ENCODE data around the gene CYP4A11. TPM values are rescaled to one million over a fixed set of nuclear protein-coding genes. Genes with fewer than 3 reads are reported as not detected.
"Not testable (repeated sequence)": the region's sequence is repeated elsewhere in the genome, so short reads cannot be mapped to it uniquely, and the experiment has no call there.

The CYP4A11 gene, protein sequence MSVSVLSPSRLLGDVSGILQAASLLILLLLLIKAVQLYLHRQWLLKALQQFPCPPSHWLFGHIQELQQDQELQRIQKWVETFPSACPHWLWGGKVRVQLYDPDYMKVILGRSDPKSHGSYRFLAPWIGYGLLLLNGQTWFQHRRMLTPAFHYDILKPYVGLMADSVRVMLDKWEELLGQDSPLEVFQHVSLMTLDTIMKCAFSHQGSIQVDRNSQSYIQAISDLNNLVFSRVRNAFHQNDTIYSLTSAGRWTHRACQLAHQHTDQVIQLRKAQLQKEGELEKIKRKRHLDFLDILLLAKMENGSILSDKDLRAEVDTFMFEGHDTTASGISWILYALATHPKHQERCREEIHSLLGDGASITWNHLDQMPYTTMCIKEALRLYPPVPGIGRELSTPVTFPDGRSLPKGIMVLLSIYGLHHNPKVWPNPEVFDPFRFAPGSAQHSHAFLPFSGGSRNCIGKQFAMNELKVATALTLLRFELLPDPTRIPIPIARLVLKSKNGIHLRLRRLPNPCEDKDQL
- not detected for total RNA-seq
- long read RNA-seq = 0 reads

- ATAC-seq (ENCODE audit: poor library complexity) (no peak), DNase-seq (no peak)
- intact Hi-C loops (cut with DNase I) = no loop called here
Measured at GRCh38 chr1:46941135-46941694, at the start of gene CYP4A11. Gene CYP4A11, minus strand, starts transcription at chr1:46941476. Its CDS starts 43 bp downstream, at chr1:46941433.

- intact Hi-C loops (cut with DNase I); DNase-seq; ATAC-seq (ENCODE audit: poor library complexity): not testable (repeated sequence)
Measured at GRCh38 chr1:46990541-46990940, 49.3 kb upstream of the CYP4A11 start.

DNA sequence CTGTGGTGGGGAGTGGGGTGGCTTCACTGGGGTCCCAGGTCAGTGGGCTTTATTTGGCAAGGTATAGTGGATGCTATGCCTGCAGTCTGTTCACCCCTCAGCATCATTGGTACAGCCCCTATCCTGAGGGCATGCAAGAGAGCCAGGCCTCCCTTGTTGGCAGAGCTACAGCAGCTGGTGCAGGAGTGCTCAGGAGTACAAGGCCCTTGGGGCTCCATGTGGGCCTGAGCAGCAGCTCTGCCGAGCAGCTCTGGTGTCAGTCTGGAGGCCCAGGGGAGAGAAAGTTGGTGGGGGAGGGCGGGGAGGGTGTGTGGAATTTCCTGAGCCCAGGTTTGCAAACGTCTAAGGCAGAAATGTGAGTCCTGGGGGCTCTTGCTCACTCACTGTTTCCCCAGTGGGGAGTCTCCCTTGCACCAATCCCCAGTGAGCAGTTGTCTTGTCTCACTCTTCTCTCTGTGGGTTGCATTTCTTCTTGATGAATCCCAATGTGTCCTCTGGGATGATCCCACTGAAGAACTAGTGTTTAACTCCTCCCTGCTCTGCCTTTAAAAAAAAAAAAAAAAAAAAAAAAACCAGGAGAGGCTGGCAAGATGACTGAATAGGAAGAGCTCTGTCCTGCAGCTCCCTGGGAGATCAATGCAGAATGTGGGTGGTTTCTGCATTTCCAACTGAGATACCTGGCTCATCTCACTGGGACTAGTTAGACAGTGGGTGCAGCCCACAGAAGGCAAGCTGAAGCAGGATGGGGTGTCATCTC, 42.7 kb upstream of the CYP4A11 start:
- intact Hi-C loops (cut with DNase I) = no loop called here
- no peak for ATAC-seq (ENCODE audit: poor library complexity)
- DNase-seq = no peak

DNA sequence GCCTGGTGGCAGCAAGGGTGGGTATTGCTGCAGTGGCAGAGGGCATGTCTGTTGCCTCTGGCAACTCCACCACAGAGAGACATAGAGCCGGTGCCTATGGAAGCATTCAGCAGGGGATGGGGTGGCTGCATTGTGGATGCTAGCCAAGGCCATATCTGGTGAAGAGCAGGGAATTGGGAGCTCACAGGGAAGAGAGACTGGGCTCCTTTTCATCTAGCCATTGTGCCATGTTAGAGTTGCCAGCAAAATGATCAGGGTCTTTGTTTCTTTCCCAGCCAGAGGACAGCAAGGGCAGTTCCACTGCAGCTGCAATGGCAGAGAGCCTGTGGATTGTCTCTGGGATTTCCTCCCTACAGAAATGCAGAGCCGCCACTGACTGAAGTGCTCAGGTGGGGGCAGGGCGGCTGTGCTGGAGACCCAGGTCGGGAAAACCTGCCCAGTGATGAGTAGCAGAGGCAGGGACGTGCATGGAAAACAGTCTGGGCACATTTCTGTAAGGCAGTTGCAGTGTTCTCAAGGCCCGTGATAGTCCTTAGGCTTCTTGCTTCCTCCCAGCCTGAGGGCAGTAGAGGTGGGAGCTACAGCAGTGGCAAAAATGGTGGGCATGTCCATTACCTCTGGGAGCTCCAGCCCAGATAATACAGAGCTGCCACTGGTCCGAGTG, 42.0 kb upstream of the CYP4A11 start:
- intact Hi-C loops (cut with DNase I) = no loop called here
- no peak for ATAC-seq (ENCODE audit: poor library complexity)
- DNase-seq = no peak

GRCh38 chr1:46969014-46969619, 27.8 kb upstream of the CYP4A11 start:
- ATAC-seq (ENCODE audit: poor library complexity) (no peak), DNase-seq (no peak)
- intact Hi-C loops (cut with DNase I) = no loop called here

- ATAC-seq (ENCODE audit: poor library complexity); DNase-seq; intact Hi-C loops (cut with DNase I): not testable (repeated sequence)
Measured at GRCh38 chr1:46962272-46962671, 21.0 kb upstream of the CYP4A11 start.

DNA sequence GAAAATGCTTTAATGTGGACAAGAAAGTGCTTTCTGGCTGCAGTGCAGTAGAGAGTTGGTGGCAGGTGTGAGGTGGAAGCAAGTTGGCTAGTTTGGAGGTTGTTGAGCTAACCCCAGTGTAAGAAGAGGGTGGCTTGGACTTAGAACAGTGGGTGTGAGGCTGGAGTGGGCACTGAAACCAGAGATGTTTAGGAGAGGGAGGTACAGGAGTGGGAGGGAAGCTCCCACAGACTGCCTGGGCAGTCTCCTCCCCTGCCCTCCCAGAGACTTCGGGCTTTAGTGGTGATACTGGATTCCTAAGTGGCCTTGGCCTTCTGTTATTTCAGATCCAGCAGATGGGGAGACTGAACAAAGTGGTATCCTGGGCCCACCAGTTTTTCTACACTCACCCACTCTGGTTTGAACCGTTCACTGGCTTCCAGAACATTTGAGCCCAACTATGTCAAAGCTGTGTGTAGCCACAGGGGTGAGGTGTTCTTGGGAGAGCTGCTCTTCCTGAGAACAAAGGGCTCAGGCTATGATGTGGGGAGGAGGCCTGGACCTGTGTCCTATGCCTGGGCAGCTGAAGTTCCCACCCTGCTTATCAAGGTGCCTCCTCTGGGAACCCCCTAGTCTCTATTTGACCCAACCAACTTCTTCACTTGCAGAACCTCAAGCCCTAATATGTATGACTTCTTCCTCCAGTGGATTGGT, 19.9 kb upstream of the CYP4A11 start:
- intact Hi-C loops (cut with DNase I) = no loop called here
- ATAC-seq (ENCODE audit: poor library complexity) (no peak), DNase-seq (no peak)

DNA sequence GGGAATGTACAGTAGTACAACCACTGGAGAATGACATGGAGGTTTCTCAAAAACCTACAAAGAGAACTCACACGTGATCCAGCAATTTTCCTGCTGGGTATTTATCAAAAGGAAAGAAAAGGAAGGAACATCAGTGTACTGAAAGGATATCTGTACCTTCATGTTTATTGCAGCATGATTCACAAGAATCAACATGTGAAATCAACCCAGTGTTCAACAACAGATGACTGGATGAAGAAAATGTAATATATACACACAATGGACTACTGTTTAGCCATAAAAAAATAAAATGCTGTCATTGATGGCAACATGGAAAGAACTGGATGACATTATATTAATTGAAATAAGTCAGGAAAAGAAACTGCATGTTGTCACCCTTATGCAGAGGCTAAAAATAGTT, 19.0 kb upstream of the CYP4A11 start:
- intact Hi-C loops (cut with DNase I) = no loop called here
- no peak for ATAC-seq (ENCODE audit: poor library complexity)
- no peak for DNase-seq

- intact Hi-C loops (cut with DNase I); ATAC-seq (ENCODE audit: poor library complexity); DNase-seq: not testable (repeated sequence)
Measured at GRCh38 chr1:46955116-46955515, 13.8 kb upstream of the CYP4A11 start.

DNA sequence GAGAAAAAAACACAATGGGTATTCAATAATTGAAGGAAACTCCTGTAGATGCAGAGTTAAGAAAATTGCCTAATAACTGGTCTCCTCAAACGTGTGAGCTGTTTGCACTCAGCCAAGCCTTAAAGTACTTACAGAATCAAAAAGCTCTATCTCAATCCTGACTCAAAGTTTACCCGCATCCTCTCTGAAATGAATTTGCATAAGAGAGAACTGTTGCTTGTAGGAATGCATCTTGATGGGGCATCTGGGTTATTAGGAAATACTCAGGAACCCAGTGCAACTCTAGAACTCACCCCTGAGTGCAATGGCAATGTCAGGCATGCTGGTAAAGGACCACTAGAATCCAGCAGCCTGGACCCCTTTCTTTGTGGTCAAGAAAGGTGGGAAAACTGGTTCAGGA, 12.6 kb upstream of the CYP4A11 start:
- DNase-seq; ATAC-seq (ENCODE audit: poor library complexity); intact Hi-C loops (cut with DNase I): not testable (repeated sequence)

DNA sequence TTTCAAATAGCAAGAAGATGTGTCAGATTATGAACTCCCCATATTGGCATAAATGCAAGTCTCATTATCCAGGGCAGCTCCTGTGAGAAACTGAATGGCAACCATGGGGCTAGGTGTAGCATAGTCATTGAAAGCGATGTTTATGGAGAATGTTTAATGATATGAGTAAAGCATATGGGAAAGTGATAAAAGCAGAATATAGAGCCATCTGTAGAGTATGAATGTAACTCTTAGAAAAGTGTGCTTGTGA, 8.1 kb upstream of the CYP4A11 start:
- intact Hi-C loops (cut with DNase I); DNase-seq; ATAC-seq (ENCODE audit: poor library complexity): not testable (repeated sequence)

- ATAC-seq (ENCODE audit: poor library complexity) = no peak
- intact Hi-C loops (cut with DNase I) = no loop called here
- no peak for DNase-seq
Measured at GRCh38 chr1:46948629-46949416, 7.5 kb upstream of the CYP4A11 start.

- DNase-seq; ATAC-seq (ENCODE audit: poor library complexity); intact Hi-C loops (cut with DNase I): not testable (repeated sequence)
Measured at GRCh38 chr1:46947706-46948105, 6.4 kb upstream of the CYP4A11 start.

DNA sequence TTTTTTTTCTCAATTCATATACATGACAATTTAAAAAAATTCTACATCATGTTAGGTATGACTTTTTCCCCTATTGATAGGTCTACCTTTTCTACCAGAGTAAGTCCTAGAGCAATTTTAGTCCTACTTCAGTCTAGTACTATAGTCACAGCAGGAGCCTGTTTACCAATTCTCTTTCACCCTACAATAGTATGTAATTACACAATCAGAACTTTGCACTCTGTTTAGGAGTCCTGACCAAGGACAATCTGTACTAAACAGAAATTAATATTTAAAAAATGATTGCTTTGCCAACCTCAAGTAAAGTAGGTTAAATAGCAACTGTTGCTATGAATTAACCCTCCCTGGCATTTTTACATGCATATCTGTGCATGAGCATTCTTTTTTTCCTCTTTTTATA, 810 bp upstream of the CYP4A11 start:
- intact Hi-C loops (cut with DNase I) = no loop called here
- DNase-seq (no peak), ATAC-seq (ENCODE audit: poor library complexity) (no peak)

DNA sequence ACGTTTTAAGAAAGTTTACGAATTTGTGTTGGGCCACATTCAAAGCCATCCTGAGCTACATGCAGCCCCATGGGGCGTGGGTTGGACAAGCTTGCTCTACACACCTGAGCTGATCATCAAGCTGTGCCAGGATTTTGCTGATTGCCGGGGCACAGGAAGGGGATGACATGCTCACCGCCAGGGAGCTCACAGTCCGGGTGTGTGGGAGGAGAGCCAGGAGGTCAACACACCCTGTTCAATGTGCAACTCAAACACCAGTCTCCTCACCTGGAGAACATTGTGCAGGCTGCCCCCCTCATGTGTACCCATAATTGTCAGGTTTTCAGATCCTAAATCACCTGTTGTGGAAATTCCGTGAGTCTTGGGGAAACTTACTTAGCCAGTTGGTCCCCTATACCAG, 969 bp downstream of the CYP4A11 start:
- DNase-seq (no peak), ATAC-seq (ENCODE audit: poor library complexity) (no peak)
- intact Hi-C loops (cut with DNase I) = no loop called here

GRCh38 chr1:46937270-46937669, 4.0 kb downstream of the CYP4A11 start:
- intact Hi-C loops (cut with DNase I) = no loop called here
- ATAC-seq (ENCODE audit: poor library complexity) (no peak), DNase-seq (no peak)

GRCh38 chr1:46936788-46937187, 4.5 kb downstream of the CYP4A11 start:
- intact Hi-C loops (cut with DNase I) = no loop called here
- DNase-seq (no peak), ATAC-seq (ENCODE audit: poor library complexity) (no peak)
